ENCODE data around the gene MAPKAPK5. TPM values are rescaled to one million over a fixed set of nuclear protein-coding genes. Genes with fewer than 3 reads are reported as not detected.

MAPKAPK5 gene
- total and polyA plus RNA-seq, 2 donors (not counting 3 experiments of a cell fraction or from before 2014, with no cell fraction given) = 22.8 to 47.1 TPM

- no peak for TF ChIP-seq POLR2A (IDR thresholded peaks at IDR 0.05; ENCODE audit: low read depth, low read length)
- TF ChIP-seq JUN (IDR thresholded peaks at IDR 0.05; ENCODE audit: borderline replicate concordance, insufficient read depth, insufficient read length, low read depth) = no peak
- no peak for TF ChIP-seq POLR2AphosphoS5 (IDR thresholded peaks at IDR 0.05; ENCODE audit: insufficient read depth, low read depth, low read length)
- TF ChIP-seq MAX (IDR thresholded peaks at IDR 0.05; ENCODE audit: insufficient read depth, insufficient read length) = no peak
- TF ChIP-seq, protein P1, sequence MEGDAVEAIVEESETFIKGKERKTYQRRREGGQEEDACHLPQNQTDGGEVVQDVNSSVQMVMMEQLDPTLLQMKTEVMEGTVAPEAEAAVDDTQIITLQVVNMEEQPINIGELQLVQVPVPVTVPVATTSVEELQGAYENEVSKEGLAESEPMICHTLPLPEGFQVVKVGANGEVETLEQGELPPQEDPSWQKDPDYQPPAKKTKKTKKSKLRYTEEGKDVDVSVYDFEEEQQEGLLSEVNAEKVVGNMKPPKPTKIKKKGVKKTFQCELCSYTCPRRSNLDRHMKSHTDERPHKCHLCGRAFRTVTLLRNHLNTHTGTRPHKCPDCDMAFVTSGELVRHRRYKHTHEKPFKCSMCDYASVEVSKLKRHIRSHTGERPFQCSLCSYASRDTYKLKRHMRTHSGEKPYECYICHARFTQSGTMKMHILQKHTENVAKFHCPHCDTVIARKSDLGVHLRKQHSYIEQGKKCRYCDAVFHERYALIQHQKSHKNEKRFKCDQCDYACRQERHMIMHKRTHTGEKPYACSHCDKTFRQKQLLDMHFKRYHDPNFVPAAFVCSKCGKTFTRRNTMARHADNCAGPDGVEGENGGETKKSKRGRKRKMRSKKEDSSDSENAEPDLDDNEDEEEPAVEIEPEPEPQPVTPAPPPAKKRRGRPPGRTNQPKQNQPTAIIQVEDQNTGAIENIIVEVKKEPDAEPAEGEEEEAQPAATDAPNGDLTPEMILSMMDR (IDR thresholded peaks at IDR 0.05; ENCODE audit: extremely low read depth in 1 of 2, insufficient read depth in 1 of 2, low read depth in 1 of 2, low read length in 2 of 2) = no peak
- TF ChIP-seq MYC (IDR thresholded peaks at IDR 0.05; ENCODE audit: low read depth, low read length) = no peak
- TF ChIP-seq GATA2 (IDR thresholded peaks at IDR 0.05; ENCODE audit: insufficient read depth, insufficient read length, low read depth, low read length) = no peak
- TF ChIP-seq EZH2 (IDR thresholded peaks at IDR 0.05; ENCODE audit: borderline replicate concordance, low read depth, low read length, severe bottlenecking) = no peak
- TF ChIP-seq FOS (IDR thresholded peaks at IDR 0.05; ENCODE audit: borderline replicate concordance, insufficient read depth, low read length) = no peak
- Histone ChIP-seq H3K79me2 (ENCODE audit: control insufficient read depth, insufficient read depth, low read length) (no peaks in the 10 kb centered on the region), H3K9ac (replicated peaks; ENCODE audit: extremely low read depth, insufficient read depth, low read length) (no peak overlapping the region), H3K4me1 (ENCODE audit: control insufficient read depth, extremely low read depth, insufficient read depth, low read length) (no peaks in the 10 kb centered on the region), H2AFZ (ENCODE audit: low read depth, low read length) (no peak overlapping the region), H4K20me1 (replicated peaks; ENCODE audit: control insufficient read depth, extremely low read depth, insufficient read depth, low read length) (no peaks in the 10 kb centered on the region), H3K9me1 (replicated peaks; ENCODE audit: control insufficient read depth, extremely low read depth, insufficient read depth, low read length) (peaks cover 2% of the 10 kb centered on the region), H3K4me2 (ENCODE audit: insufficient read depth, low read length) (no peak overlapping the region), H3K4me3 (replicated peaks in 1 of 3; ENCODE audit: insufficient read depth in 1 of 3, low read depth in 1 of 3, low read length in 3 of 3) (no peak overlapping the region), H3K36me3 (ENCODE audit: control insufficient read depth in 2 of 2, extremely low read depth in 1 of 2, insufficient read depth in 2 of 2, low read length in 2 of 2) (peaks cover 23 to 25% of the 10 kb centered on the region in 2 experiments), H3K27me3 (ENCODE audit: control insufficient read depth in 2 of 2, insufficient read depth in 2 of 2, low read length in 2 of 2) (no peaks in the 10 kb centered on the region), H3K9me3 (replicated peaks; ENCODE audit: control insufficient read depth, insufficient read depth, low read length) (no peaks in the 10 kb centered on the region), H3K27ac (ENCODE audit: insufficient read depth, low read depth, low read length) (no peak overlapping the region)
- ChIA-PET POLR2A (no interaction called here), CTCF (interaction anchor here (1.3 kb wide), 1 partner anchor 10 kb away, joined by 5 read pairs; no protein-coding TSS in a partner anchor)
- dilution Hi-C loops (cut with MboI; ENCODE audit: extremely low pct_ligation_motif_present, low sequenced_read_pairs) (no loop called here), intact Hi-C loops (cut with micrococcal nuclease) (no loop called here)
- no peak for FAIRE-seq
- no peak for DNase-seq (ENCODE audit: low read depth, low spot score)
- BruUV-seq (replicated peaks) = no TSS peak
Observed at GRCh38 chr12:111870706-111871105, 28.7 kb downstream of the MAPKAPK5 start.

Data from endothelial cell of umbilical vein (primary cell).